Keratinocyte (primary cell): Measurements from ENCODE around the gene COG3. TPM values are rescaled to one million over a fixed set of nuclear protein-coding genes. Genes with fewer than 3 reads are reported as not detected.

Experiments
- DNase-seq: peaks from one replicate; pipeline ENCODE4 v3.0.0-alpha.2; 2011; ENCODE audit warnings: low read depth, missing footprints, low spot score
- FAIRE-seq: peaks from 2 replicates; lab custom pipeline; 2011; peaks lifted over from hg19 to GRCh38; lab: Jason Lieb, UNC
- H2AFZ ChIP-seq: 2 replicates; pipeline ENCODE4 v1.6.0; 2012; ENCODE audit warnings: low read length, control low read depth, inconsistent platforms; ENCODE audit not compliant: control insufficient read depth
- H3K27ac ChIP-seq: 2 replicates; pipeline ENCODE4 v1.5.1; 2011; ENCODE audit warnings: low read length; ENCODE audit not compliant: control insufficient read depth, insufficient read depth
- H3K27me3 ChIP-seq: 3 replicates; pipeline ENCODE4 v1.6.0; 2011; ENCODE audit warnings: low read length; ENCODE audit not compliant: control insufficient read depth, insufficient read depth; ENCODE audit errors: extremely low read depth
- H3K36me3 ChIP-seq, 2 experiments: 2 replicates in 1 of 2; 3 replicates in 1 of 2; pipeline ENCODE4 v1.5.1; 2011; ENCODE audit warnings: low read length in 2 of 2, mild to moderate bottlenecking in 1 of 2; ENCODE audit not compliant: control insufficient read depth in 2 of 2, insufficient read depth in 2 of 2; ENCODE audit errors: extremely low read depth in 1 of 2
- H3K4me1 ChIP-seq: 3 replicates; pipeline ENCODE4 v1.5.1; 2011; ENCODE audit warnings: low read length; ENCODE audit not compliant: control insufficient read depth, insufficient read depth; ENCODE audit errors: extremely low read depth
- H3K4me2 ChIP-seq: 3 replicates; pipeline ENCODE4 v1.6.0; 2011; ENCODE audit warnings: low read depth, low read length; ENCODE audit not compliant: control insufficient read depth, insufficient read depth; ENCODE audit errors: extremely low read depth
- H3K4me3 ChIP-seq, 3 experiments: fragments of 200-600 bp in 1 of 3; sonication (generic) in 1 of 3; 2 replicates in 2 of 3; 3 replicates in 1 of 3; pipeline ENCODE4 v1.5.1; 2011 to 2016; ENCODE audit warnings: low read length in 3 of 3, mild to moderate bottlenecking in 3 of 3, control low read depth in 2 of 3, inconsistent platforms in 1 of 3, low read depth in 1 of 3, mixed read lengths in 1 of 3, mixed run types in 1 of 3, moderate library complexity in 1 of 3; ENCODE audit not compliant: control insufficient read depth in 2 of 3, insufficient read depth in 2 of 3; ENCODE audit errors: extremely low read depth in 1 of 3
- H3K79me2 ChIP-seq: 2 replicates; pipeline ENCODE4 v1.6.0; 2012; ENCODE audit warnings: low read length; ENCODE audit not compliant: control insufficient read depth, insufficient read depth
- H3K9ac ChIP-seq: 3 replicates; pipeline ENCODE4 v1.6.0; 2011; ENCODE audit warnings: low read length; ENCODE audit not compliant: control insufficient read depth, insufficient read depth; ENCODE audit errors: extremely low read depth
- H3K9me1 ChIP-seq: 3 replicates; pipeline ENCODE4 v1.6.0; 2011; ENCODE audit warnings: low read length; ENCODE audit not compliant: control insufficient read depth, insufficient read depth; ENCODE audit errors: extremely low read depth
- H3K9me3 ChIP-seq: 2 replicates; pipeline ENCODE4 v1.5.1; 2012; ENCODE audit warnings: low read depth, low read length; ENCODE audit not compliant: control insufficient read depth
- H4K20me1 ChIP-seq: 3 replicates; pipeline ENCODE4 v1.6.0; 2011; ENCODE audit warnings: low read length; ENCODE audit not compliant: control insufficient read depth, insufficient read depth; ENCODE audit errors: extremely low read depth
- EZH2 ChIP-seq: IDR thresholded peaks from one replicate; pipeline ENCODE4 v1.6.1; 2012; ENCODE audit warnings: inconsistent platforms, mild to moderate bottlenecking, low read length, moderate library complexity
- dilution Hi-C: fragments of 300-500 bp; cut with MboI; formaldehyde crosslinking; loops from one replicate; pipeline ENCODE4 v1.7.0; 2020; ENCODE audit warnings: low sequenced_read_pairs; ENCODE audit not compliant: extremely low pct_ligation_motif_present
- polyA plus RNA-seq, 5 experiments: library from polyadenylated mRNA; depleted of rRNA in 3 of 5; stranded (reverse) in 3 of 5; stranded (forward) in 1 of 5; unstranded in 1 of 5; fragments of >200 nt; gene quantifications; 1 replicate in 1 of 5; 2 replicates in 3 of 5; 3 replicates in 1 of 5; pipeline versions ENCODE4 v1.2.1 to v1.2.3, GENCODE V29; 2011 to 2012; ENCODE audit warnings: missing spikeins in 2 of 5, low read depth in 1 of 5, low replicate concordance in 1 of 5
- TF ChIP-seq, protein P1 (sequence below), 3 experiments: IDR thresholded peaks in 1 of 3; conservative IDR thresholded peaks in 1 of 3; optimal IDR thresholded peaks in 1 of 3; 2 replicates in 2 of 3; 3 replicates in 1 of 3; pipeline versions ENCODE3 to v1.5.1; 2011; ENCODE audit warnings: low read length in 3 of 3, mild to moderate bottlenecking in 3 of 3, moderate library complexity in 2 of 3, control low read depth in 1 of 3, inconsistent platforms in 1 of 3; ENCODE audit not compliant: insufficient read depth in 2 of 3; ENCODE audit errors: extremely low read depth in 1 of 3

The COG3 gene
- polyA plus RNA-seq, 1 donor (not counting 4 experiments of a cell fraction or from before 2014, with no cell fraction given): 31.0 TPM

DNA sequence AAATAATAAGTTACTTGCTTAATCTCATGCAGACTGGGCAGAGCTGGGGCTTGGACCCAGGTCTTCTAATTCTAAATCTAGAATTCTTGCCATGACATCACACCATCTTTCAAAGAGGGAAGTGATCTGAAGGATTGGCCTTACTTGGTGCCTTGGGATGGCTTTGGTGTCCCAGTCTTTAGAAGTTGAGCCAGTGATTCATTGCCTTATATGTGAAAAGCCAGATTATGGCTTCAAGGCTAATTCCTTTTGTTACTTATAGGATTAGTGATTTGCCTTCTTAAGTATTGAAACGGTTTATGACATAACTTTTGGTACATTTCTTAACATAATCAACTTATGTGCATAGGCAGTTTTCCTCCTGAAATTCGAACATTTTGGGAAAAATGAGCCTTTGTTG lies 14.9 kb downstream of the COG3 start:
- Histone ChIP-seq H3K9me3 (no peaks in the 10 kb centered on the region), H3K36me3 (peaks cover 0 to 14% of the 10 kb centered on the region in 2 experiments), H3K9ac (no peak overlapping the region), H4K20me1 (no peaks in the 10 kb centered on the region), H3K4me1 (peaks cover 24% of the 10 kb centered on the region), H3K4me3 (no peak overlapping the region), H3K27me3 (no peaks in the 10 kb centered on the region), H3K4me2 (no peak overlapping the region), H3K79me2 (peaks cover 39% of the 10 kb centered on the region), H2AFZ (no peak overlapping the region), H3K9me1 (no peaks in the 10 kb centered on the region), H3K27ac (no peak overlapping the region)
- TF ChIP-seq, protein P1, sequence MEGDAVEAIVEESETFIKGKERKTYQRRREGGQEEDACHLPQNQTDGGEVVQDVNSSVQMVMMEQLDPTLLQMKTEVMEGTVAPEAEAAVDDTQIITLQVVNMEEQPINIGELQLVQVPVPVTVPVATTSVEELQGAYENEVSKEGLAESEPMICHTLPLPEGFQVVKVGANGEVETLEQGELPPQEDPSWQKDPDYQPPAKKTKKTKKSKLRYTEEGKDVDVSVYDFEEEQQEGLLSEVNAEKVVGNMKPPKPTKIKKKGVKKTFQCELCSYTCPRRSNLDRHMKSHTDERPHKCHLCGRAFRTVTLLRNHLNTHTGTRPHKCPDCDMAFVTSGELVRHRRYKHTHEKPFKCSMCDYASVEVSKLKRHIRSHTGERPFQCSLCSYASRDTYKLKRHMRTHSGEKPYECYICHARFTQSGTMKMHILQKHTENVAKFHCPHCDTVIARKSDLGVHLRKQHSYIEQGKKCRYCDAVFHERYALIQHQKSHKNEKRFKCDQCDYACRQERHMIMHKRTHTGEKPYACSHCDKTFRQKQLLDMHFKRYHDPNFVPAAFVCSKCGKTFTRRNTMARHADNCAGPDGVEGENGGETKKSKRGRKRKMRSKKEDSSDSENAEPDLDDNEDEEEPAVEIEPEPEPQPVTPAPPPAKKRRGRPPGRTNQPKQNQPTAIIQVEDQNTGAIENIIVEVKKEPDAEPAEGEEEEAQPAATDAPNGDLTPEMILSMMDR (optimal IDR thresholded peaks at IDR 0.05 in 1 of 3, IDR thresholded peaks at IDR 0.05 in 1 of 3, conservative IDR thresholded peaks at IDR 0.05 in 1 of 3; ENCODE audit: extremely low read depth in 1 of 3, insufficient read depth in 2 of 3, low read length in 3 of 3): no peak
- TF ChIP-seq EZH2: no peak
- FAIRE-seq: peak; percentile 13
- DNase-seq: no peak
- dilution Hi-C loops: no loop called here

DNA sequence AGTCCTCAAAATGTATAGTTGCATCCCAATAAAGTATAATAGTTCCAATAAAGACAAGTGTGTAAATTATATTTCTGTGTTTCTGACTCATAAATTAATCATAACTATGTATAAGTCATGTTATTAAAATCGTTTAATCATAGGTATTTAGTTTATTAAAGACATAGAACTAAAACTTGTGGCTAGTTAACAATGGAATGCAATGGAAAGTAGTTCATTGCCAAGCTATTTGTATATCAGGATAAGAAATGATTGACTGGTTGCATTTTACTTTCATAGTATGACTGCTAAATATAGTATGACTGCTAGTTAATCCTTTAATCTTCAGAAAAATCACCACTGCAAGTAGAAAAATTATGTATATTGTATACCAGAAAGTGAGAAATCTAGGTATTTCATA lies 16.9 kb downstream of the COG3 start:
- peaks cover 24% of the 10 kb centered on the region for H3K4me1 ChIP-seq
- no peaks in the 10 kb centered on the region for H3K9me1 ChIP-seq
- H3K79me2 ChIP-seq: peaks cover 21% of the 10 kb centered on the region
- peak overlapping the region; percentile 91 for H3K4me2 ChIP-seq
- H2AFZ ChIP-seq: no peak overlapping the region
- peak overlapping the region; percentile 88 for H3K27ac ChIP-seq
- H4K20me1 ChIP-seq: no peaks in the 10 kb centered on the region
- H3K27me3 ChIP-seq: no peaks in the 10 kb centered on the region
- FAIRE-seq: no peak
- H3K36me3 ChIP-seq: peaks cover 4 to 11% of the 10 kb centered on the region in 2 experiments
- DNase-seq: no peak
- peak overlapping the region; percentile 74 for H3K9ac ChIP-seq
- dilution Hi-C loops: no loop called here
- no peak for TF ChIP-seq EZH2
- no peaks in the 10 kb centered on the region for H3K9me3 ChIP-seq
- H3K4me3 ChIP-seq: peak overlapping the region in 2 of 3 experiments; percentile 53 to 59
